Thyroid gland (tissue), 4 donors: ENCODE measurements around the gene PDE6A. TPM values are rescaled to one million over a fixed set of nuclear protein-coding genes. Genes with fewer than 3 reads are reported as not detected.

Experiments used
- DNase-seq, 2 donors: peaks; one replicate each; pipeline ENCODE4 v3.0.0-alpha.2; 2019
- H3K27ac ChIP-seq, 3 donors: fragments of 200-600 bp; sonication (generic); 1 replicate in 2 of 3; 2 replicates in 1 of 3; pipeline ENCODE4 v1.5.1; 2016 to 2019; ENCODE audit warnings: mild to moderate bottlenecking in 1 of 3, moderate library complexity in 1 of 3
- H3K27me3 ChIP-seq: fragments of 200-600 bp; sonication (generic); one replicate; pipeline ENCODE4 v1.5.1; 2019
- H3K36me3 ChIP-seq, 2 donors: fragments of 200-600 bp; sonication (generic); one replicate each; pipeline ENCODE4 v1.5.1; 2016 to 2019
- H3K4me1 ChIP-seq, 2 donors: fragments of 200-600 bp; sonication (generic); one replicate each; pipeline ENCODE4 v1.5.1; 2017 to 2019
- H3K4me3 ChIP-seq, 3 donors: fragments of 200-600 bp; sonication (generic); replicated peaks in 1 of 3; 1 replicate in 2 of 3; 2 replicates in 1 of 3; pipeline ENCODE4 v1.5.1; 2016; ENCODE audit warnings: mild to moderate bottlenecking in 1 of 3
- H3K9me3 ChIP-seq: fragments of 200-600 bp; sonication (generic); one replicate; pipeline ENCODE4 v1.5.1; 2017
- POLR2A ChIP-seq, 2 donors: fragments of 450-650 bp; IDR thresholded peaks; one replicate each; pipeline ENCODE4 v1.6.1; 2017; ENCODE audit warnings: antibody characterized with exemption in 2 of 2, mild to moderate bottlenecking in 2 of 2, moderate library complexity in 1 of 2
- WGBS, 2 donors: methylation state at CpG; one replicate each; pipeline ENCODE4 v1.1.5; 2017; 5-methylcytosine and 5-hydroxymethylcytosine counted together
- intact Hi-C: fragments of 100-400 bp; cut with DNase I; formaldehyde crosslinking; loops from one replicate; pipeline ENCODE4 v1.15.1; 2023
- total RNA-seq, 4 donors: library from RNA; depleted of rRNA; stranded (reverse); fragments of >200 nt; gene quantifications; one replicate each; pipeline ENCODE4 v1.2.3, GENCODE V29; 2016
- TF ChIP-seq, protein P1 (sequence below), 6 experiments: fragments of 200-600 bp in 3 of 6; fragments of 450-650 bp in 3 of 6; sonication (generic) in 3 of 6; IDR thresholded peaks; one replicate each; pipeline ENCODE4 v1.5.1; 2016 to 2019; ENCODE audit warnings: antibody characterized with exemption in 6 of 6, mild to moderate bottlenecking in 2 of 6, inconsistent platforms in 1 of 6, moderate library complexity in 1 of 6

The PDE6A gene
- total RNA-seq, 4 donors from 2014 or later = not detected

DNA sequence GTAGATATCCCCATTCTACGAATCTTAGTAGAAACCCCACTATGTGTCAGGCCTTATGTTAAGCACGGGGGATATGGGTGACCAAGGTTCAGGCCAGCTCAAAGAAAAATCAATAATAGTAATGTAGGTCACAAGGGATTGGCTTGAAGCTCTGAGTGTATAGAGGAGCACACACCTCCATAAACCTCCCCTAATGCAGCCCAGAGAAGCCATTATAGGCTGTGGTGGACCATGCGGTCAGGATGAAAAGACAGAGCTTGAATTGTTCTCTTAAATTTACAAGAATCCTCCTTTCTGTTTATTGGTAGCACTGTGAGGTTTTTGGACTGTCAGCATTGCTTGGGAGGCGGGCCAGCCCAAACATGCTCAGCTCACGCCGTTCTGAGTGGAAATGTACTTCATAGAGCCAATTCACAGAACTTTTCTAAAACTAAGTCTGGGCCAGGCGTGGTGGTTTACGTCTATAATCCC is 9.1 kb downstream of the PDE6A start:
- WGBS, 2 donors = 84 to 88% methylated on average over 8 of the region's 8 CpGs
- DNase-seq = no peak
- Histone ChIP-seq H3K27me3 (peaks cover 5% of the 10 kb centered on the region), H3K9me3 (no peaks in the 10 kb centered on the region), H3K4me3 (no peak overlapping the region), H3K36me3 (no peaks in the 10 kb centered on the region), H3K27ac (no peak overlapping the region), H3K4me1 (no peaks in the 10 kb centered on the region)
- intact Hi-C loops = no loop called here
- TF ChIP-seq POLR2A (IDR thresholded peaks at IDR 0.05) = no peak

DNA sequence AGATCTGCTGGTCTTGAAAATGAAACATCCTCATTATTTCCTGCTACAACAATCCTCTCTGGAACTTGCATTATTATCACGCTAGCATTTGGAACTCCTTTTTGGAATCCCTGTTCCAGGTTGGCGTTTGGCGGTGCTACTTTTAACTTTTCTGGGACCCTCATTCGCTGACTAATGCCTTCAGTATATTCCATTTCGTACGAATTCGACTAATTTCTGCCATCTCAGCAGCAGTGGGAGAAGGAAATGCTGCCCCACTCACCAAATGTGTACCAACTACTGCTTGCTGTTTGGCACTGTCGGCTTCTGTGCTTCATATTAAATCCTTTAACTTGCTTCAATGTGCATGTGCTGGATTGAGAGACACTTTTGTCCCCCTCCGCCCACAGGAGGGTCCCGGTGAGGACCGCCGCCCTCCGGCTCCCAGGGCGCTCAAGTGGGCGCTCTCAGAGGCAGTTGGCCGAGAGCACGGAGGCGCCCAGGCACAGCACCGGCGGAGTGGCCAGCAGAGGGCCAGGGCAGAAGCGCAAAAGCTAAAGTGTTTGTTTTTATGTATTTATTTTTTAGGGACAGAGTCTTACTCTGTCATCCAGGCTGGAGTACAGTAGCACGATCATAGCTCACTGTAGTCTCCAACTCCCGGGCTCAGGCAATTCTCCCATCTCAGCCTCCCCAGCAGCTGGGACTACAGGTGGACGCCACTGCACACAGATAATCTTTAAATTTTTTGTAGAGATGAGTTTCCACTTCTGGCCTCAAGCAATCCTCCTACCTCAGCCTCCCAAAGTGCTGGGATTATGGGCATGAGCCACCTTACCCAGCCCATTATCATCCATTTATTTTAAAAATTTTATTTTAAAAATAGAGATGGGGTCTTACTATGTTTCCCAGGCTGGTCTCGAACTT is 11.9 kb downstream of the PDE6A start:
- peaks cover 0 to 3% of the 10 kb centered on the region in 2 donors for H3K4me1 ChIP-seq
- H3K27ac ChIP-seq = no peak overlapping the region
- 41 to 48% methylated on average over 25 of the region's 25 CpGs for WGBS, 2 donors
- no peaks in the 10 kb centered on the region for H3K9me3 ChIP-seq
- DNase-seq = peak; percentile 20 to 36
- H3K36me3 ChIP-seq = no peaks in the 10 kb centered on the region
- H3K4me3 ChIP-seq = no peak overlapping the region
- H3K27me3 ChIP-seq = peaks cover 5% of the 10 kb centered on the region
- intact Hi-C loops = no loop called here
- TF ChIP-seq, protein P1, sequence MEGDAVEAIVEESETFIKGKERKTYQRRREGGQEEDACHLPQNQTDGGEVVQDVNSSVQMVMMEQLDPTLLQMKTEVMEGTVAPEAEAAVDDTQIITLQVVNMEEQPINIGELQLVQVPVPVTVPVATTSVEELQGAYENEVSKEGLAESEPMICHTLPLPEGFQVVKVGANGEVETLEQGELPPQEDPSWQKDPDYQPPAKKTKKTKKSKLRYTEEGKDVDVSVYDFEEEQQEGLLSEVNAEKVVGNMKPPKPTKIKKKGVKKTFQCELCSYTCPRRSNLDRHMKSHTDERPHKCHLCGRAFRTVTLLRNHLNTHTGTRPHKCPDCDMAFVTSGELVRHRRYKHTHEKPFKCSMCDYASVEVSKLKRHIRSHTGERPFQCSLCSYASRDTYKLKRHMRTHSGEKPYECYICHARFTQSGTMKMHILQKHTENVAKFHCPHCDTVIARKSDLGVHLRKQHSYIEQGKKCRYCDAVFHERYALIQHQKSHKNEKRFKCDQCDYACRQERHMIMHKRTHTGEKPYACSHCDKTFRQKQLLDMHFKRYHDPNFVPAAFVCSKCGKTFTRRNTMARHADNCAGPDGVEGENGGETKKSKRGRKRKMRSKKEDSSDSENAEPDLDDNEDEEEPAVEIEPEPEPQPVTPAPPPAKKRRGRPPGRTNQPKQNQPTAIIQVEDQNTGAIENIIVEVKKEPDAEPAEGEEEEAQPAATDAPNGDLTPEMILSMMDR (IDR thresholded peaks at IDR 0.05) = peak in 3 of 6 experiments; percentile 28 to 53 (median 32)
- no peak for TF ChIP-seq POLR2A (IDR thresholded peaks at IDR 0.05)

DNA sequence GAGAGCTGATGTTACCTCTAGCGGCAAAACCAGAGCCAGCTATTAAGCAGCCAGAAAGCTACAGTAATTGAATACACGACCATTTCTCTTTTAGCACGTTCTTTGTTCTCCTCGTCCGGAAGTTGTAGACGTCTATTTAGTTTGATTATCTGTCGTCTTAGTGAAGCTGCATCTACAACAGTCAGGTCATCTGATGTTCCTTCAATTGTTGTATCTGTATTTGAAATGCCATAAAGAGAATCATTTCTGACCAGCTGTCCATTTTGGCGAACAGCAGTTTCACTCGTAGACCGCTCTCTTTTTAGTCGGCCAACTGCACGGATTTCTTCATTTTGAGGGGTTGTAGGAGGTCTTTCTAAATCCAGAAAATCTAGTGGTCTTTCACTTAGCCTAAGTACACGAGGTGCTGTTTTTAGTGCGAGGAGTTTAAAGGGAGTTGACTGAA is 12.6 kb downstream of the PDE6A start:
- Histone ChIP-seq H3K27me3 (peaks cover 5% of the 10 kb centered on the region), H3K9me3 (no peaks in the 10 kb centered on the region), H3K4me1 (peaks cover 0 to 3% of the 10 kb centered on the region in 2 donors), H3K4me3 (no peak overlapping the region), H3K27ac (no peak overlapping the region), H3K36me3 (no peaks in the 10 kb centered on the region)
- intact Hi-C loops = no loop called here
- 79 to 82% methylated on average over 14 of the region's 14 CpGs for WGBS, 2 donors
- TF ChIP-seq, protein P1 (IDR thresholded peaks at IDR 0.05) = no peak
- no peak for TF ChIP-seq POLR2A (IDR thresholded peaks at IDR 0.05)
- DNase-seq = no peak

DNA sequence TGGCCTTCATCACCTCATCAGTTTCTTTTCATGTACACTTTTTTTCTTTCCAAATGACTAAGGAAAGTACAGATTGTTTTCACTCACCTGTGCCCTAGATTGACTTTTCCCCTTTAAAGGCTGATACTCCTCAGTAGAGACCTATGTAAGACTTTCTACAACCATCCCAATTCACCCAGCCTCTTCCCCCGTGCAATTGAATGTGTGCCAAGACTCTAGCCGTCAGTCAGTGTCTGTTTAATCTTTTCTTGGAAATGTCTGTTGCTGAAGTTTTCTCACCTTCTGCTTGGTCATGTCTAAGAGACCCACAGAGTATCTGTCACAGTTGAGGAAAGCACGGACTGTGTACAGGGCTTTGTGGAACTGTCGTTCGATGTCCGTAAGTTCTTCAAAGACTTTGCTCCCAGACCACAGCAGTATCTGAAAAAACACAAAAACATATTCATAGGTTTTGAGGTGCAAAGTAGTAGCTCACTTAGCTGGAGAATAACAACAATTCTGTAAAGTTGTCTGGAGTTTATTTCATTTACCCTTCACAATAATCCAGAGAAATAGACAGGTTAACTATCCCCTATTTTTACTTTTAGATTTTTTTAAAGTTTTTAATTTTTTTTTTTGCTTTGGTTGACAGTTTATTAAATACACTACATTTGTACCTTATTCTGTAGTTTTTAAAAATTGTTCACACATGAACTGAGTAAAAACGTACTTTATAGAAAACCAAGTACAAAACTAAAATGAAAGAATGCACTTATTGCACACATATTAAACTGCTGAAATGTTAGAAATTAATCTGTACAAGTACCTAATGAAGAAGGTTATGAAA is 13.6 kb downstream of the PDE6A start:
- no peak for DNase-seq
- peaks cover 5% of the 10 kb centered on the region for H3K27me3 ChIP-seq
- no peak overlapping the region for H3K4me3 ChIP-seq
- intact Hi-C loops = no loop called here
- H3K36me3 ChIP-seq = no peaks in the 10 kb centered on the region
- TF ChIP-seq, protein P1 (IDR thresholded peaks at IDR 0.05) = no peak
- TF ChIP-seq POLR2A (IDR thresholded peaks at IDR 0.05) = no peak
- no peak overlapping the region for H3K27ac ChIP-seq
- no peaks in the 10 kb centered on the region for H3K9me3 ChIP-seq
- H3K4me1 ChIP-seq = peaks cover 0 to 3% of the 10 kb centered on the region in 2 donors
- WGBS, 2 donors = 72 to 73% methylated on average over 7 of the region's 7 CpGs

DNA sequence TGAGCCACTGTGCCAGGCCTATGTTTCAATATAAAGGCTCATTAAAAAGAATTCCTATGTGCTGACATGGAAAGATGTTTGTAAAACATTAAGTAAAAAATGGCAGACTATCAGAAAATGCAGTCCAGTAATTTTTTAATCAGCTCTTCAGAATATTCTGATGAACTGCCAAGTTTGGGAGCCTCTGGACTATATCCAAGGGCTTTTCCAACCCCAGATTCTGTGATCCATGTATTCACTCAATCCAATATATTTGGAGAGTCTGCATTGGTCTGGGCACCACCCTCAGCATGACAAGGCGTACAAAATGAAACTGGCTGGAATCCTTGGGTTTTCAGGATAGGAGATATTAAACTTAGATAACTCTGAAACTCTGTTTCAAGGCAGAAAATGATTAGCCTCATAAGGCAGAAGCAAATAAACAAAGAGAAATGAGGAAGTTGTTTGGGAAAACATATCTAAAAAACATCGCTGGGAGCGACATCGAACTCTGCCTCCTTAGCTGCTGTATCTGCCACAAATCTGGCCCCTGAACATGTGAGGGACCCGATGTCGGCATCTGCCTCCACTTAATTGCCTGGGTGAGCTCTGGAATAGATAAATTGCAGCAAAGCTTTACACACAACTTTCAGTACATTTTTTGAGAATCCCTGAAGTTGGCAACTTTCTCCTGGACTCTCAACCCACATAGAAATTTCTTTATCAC is 14.4 kb downstream of the PDE6A start:
- Histone ChIP-seq H3K4me3 (no peak overlapping the region), H3K27me3 (peaks cover 5% of the 10 kb centered on the region), H3K4me1 (peaks cover 0 to 3% of the 10 kb centered on the region in 2 donors), H3K36me3 (no peaks in the 10 kb centered on the region), H3K9me3 (no peaks in the 10 kb centered on the region), H3K27ac (no peak overlapping the region)
- 64 to 75% methylated on average over 6 of the region's 6 CpGs for WGBS, 2 donors
- intact Hi-C loops = no loop called here
- DNase-seq = no peak
- TF ChIP-seq POLR2A (IDR thresholded peaks at IDR 0.05) = no peak
